Mesenchymal stem cell (in vitro differentiated cells and primary cell): ENCODE measurements around the gene RSAD1.
"Not testable (repeated sequence)": the region's sequence is repeated elsewhere in the genome, so short reads cannot be mapped to it uniquely, and the experiment has no call there.

Source experiments
- DNase-seq: peaks from one replicate; pipeline ENCODE4 v3.0.0-alpha.2; 2013
- H2AFZ ChIP-seq: one replicate; pipeline ENCODE4 v1.6.1; 2013; ENCODE audit warnings: low read depth, mild to moderate bottlenecking, control low read depth, inconsistent platforms, low read length, moderate library complexity
- H2AK5ac ChIP-seq: 2 replicates; pipeline ENCODE4 v1.6.1; 2013; ENCODE audit warnings: low read length, moderate library complexity, mild to moderate bottlenecking, inconsistent platforms; ENCODE audit not compliant: severe bottlenecking
- H2BK120ac ChIP-seq: one replicate; pipeline ENCODE4 v1.6.1; 2013; ENCODE audit warnings: low read depth, mild to moderate bottlenecking, inconsistent platforms, low read length, moderate library complexity
- H2BK12ac ChIP-seq, 2 experiments: one replicate each; pipeline ENCODE4 v1.6.1; 2013; ENCODE audit warnings: inconsistent platforms in 2 of 2, low read length in 2 of 2, mild to moderate bottlenecking in 2 of 2, moderate library complexity in 2 of 2, control low read depth in 1 of 2
- H2BK15ac ChIP-seq: one replicate; pipeline ENCODE4 v1.6.1; 2013; ENCODE audit warnings: mild to moderate bottlenecking, low read depth, inconsistent platforms; ENCODE audit not compliant: poor library complexity, severe bottlenecking
- H2BK5ac ChIP-seq: 2 replicates; pipeline ENCODE4 v1.6.1; 2013; ENCODE audit warnings: low read depth, mild to moderate bottlenecking, low read length, control low read depth, inconsistent platforms; ENCODE audit not compliant: poor library complexity, severe bottlenecking
- H3K14ac ChIP-seq, 2 experiments: one replicate each; pipeline ENCODE4 v1.6.1; 2013; ENCODE audit warnings: inconsistent platforms in 2 of 2, low read length in 2 of 2, control low read depth in 1 of 2, mild to moderate bottlenecking in 1 of 2, moderate library complexity in 1 of 2
- H3K18ac ChIP-seq, 2 experiments: one replicate each; pipeline ENCODE4 v1.6.1; 2013; ENCODE audit warnings: inconsistent platforms in 2 of 2, low read length in 2 of 2, control low read depth in 1 of 2, low read depth in 1 of 2, mild to moderate bottlenecking in 1 of 2
- H3K23ac ChIP-seq, 2 experiments: one replicate each; pipeline ENCODE4 v1.6.1; 2013; ENCODE audit warnings: inconsistent platforms in 2 of 2, low read length in 2 of 2, mild to moderate bottlenecking in 2 of 2, moderate library complexity in 2 of 2, control low read depth in 1 of 2
- H3K27ac ChIP-seq: 2 replicates; pipeline ENCODE4 v1.5.1; 2013; ENCODE audit warnings: mild to moderate bottlenecking, moderate library complexity, low read length, control low read depth, inconsistent platforms; ENCODE audit not compliant: poor library complexity, severe bottlenecking
- H3K27me3 ChIP-seq, 2 experiments: 2 replicates each; pipeline versions ENCODE4 v1.6.1 to v1.7.0; 2013; ENCODE audit warnings: low read length in 2 of 2, mild to moderate bottlenecking in 2 of 2, moderate library complexity in 2 of 2, control low read depth in 1 of 2, inconsistent platforms in 1 of 2; ENCODE audit not compliant: control insufficient read depth in 1 of 2, insufficient read depth in 1 of 2
- H3K36me3 ChIP-seq, 2 experiments: 2 replicates each; pipeline versions ENCODE4 v1.6.1 to v1.7.0; 2013; ENCODE audit warnings: low read length in 2 of 2, control low read depth in 1 of 2, inconsistent platforms in 1 of 2, low read depth in 1 of 2, mild to moderate bottlenecking in 1 of 2; ENCODE audit not compliant: insufficient read depth in 2 of 2, control insufficient read depth in 1 of 2
- H3K4ac ChIP-seq, 2 experiments: one replicate each; pipeline ENCODE4 v1.6.1; 2013; ENCODE audit warnings: inconsistent platforms in 2 of 2, low read length in 2 of 2, mild to moderate bottlenecking in 2 of 2, moderate library complexity in 2 of 2, control low read depth in 1 of 2, low read depth in 1 of 2
- H3K4me1 ChIP-seq: 2 replicates; pipeline ENCODE4 v1.6.1; 2013; ENCODE audit warnings: low read depth, low read length, control low read depth; ENCODE audit not compliant: control insufficient read depth, insufficient read depth
- H3K4me2 ChIP-seq: 2 replicates; pipeline ENCODE4 v1.6.1; 2013; ENCODE audit warnings: low read length, mild to moderate bottlenecking, inconsistent platforms; ENCODE audit not compliant: poor library complexity, severe bottlenecking
- H3K4me3 ChIP-seq, 2 experiments: 2 replicates each; pipeline versions ENCODE4 v1.5.1 to v1.7.0; 2013; ENCODE audit warnings: low read length in 2 of 2, mild to moderate bottlenecking in 2 of 2, control low read depth in 1 of 2, low read depth in 1 of 2; ENCODE audit not compliant: insufficient read depth in 1 of 2
- H3K79me1 ChIP-seq: replicated peaks from 2 replicates; pipeline ENCODE4 v1.6.1; 2013; ENCODE audit warnings: mild to moderate bottlenecking, control low read depth, low read length, inconsistent platforms; ENCODE audit not compliant: poor library complexity, severe bottlenecking
- H3K9ac ChIP-seq: 2 replicates; pipeline ENCODE4 v1.7.0; 2013; ENCODE audit warnings: mild to moderate bottlenecking, low read length, moderate library complexity
- H3K9me3 ChIP-seq: 2 replicates; pipeline ENCODE4 v1.7.0; 2013; ENCODE audit warnings: mild to moderate bottlenecking, low read length; ENCODE audit not compliant: control insufficient read depth
- H4K8ac ChIP-seq: one replicate; pipeline ENCODE4 v1.6.1; 2013; ENCODE audit warnings: inconsistent platforms, mild to moderate bottlenecking, low read length, moderate library complexity
- H4K91ac ChIP-seq: one replicate; pipeline ENCODE4 v1.6.1; 2013; ENCODE audit warnings: mild to moderate bottlenecking, low read length, inconsistent platforms
- WGBS: methylation state at CpG from one replicate; pipeline ENCODE4 v1.1.7; 2013; ENCODE audit warnings: mixed read lengths; 5-methylcytosine and 5-hydroxymethylcytosine counted together

The RSAD1 gene

DNA sequence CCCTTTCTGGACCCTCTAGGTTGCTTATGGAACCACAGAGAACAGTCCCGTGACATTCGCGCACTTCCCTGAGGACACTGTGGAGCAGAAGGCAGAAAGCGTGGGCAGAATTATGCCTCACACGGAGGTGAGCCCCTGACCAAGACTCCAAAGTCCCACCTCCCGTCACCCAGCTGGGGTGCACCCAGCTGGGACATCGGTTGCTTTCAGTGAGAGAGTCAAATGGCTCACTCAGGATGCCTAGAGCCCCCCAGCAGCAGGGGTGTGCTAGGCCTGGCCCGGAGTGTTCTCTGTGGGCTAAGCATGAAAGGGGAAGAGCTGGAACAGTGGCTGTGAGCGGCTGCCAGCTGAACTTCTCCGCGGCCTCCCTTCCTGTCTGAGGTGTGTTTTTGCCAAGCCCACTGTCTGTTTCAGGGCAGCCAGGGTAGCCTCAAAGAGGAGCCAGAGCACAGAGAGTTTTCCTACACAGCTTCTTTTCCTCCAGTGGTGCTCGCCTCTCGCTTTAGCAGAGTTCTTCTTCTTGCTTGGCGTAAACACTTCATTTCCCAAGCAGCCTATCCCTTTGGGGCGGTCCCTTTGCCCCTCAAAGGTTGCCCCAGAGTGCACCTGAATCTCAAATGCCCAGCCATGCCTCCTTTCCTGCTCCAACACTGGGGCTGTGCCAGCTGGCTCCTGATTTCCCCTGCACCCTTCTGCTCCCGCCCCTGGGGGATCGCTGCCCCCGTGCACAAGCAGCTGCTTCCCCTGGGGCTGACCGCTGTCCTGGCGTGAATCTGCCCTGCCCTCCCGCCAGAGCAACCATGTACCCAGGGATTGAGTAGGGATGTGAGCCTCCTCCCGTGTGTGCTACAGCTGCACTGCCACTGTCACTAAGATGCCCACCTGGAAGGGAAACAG, 7.4 kb upstream of the RSAD1 start:
- Histone ChIP-seq H2BK12ac (no peak overlapping the region), H3K4me1 (peaks cover 17% of the 10 kb centered on the region), H3K36me3 (peaks cover 8 to 36% of the 10 kb centered on the region in 2 experiments), H2AK5ac (no peak overlapping the region), H2BK15ac (no peak overlapping the region), H3K27ac (no peak overlapping the region), H2AFZ (no peak overlapping the region), H3K4me2 (no peak overlapping the region), H3K9ac (no peak overlapping the region), H2BK120ac (no peak overlapping the region), H3K27me3 (peaks cover 25 to 44% of the 10 kb centered on the region in 2 experiments), H4K8ac (no peak overlapping the region), H2BK5ac (no peak overlapping the region), H3K79me1 (no peaks in the 10 kb centered on the region), H3K23ac (no peak overlapping the region), H3K4me3 (no peak overlapping the region), H3K14ac (no peak overlapping the region), H3K9me3 (no peaks in the 10 kb centered on the region), H4K91ac (no peak overlapping the region), H3K4ac (no peak overlapping the region), H3K18ac (no peak overlapping the region)
- 95% methylated on average over 22 of the region's 22 CpGs for WGBS
- DNase-seq, result no peak

DNA sequence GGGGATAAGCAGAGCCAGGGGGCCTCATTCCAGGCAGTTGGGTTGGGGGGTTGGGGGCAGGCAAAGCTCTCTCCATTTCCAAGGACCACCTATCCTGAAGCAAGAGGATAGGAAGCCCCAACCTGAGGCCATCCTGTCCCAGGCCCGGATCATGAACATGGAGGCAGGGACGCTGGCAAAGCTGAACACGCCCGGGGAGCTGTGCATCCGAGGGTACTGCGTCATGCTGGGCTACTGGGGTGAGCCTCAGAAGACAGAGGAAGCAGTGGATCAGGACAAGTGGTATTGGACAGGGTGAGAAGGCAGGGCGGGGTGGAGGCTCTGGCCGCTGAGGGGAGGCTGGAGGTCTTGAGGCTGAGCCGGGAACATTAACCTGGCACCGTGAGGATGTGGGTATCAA, 6.4 kb upstream of the RSAD1 start:
- Histone ChIP-seq H3K27ac (no peak overlapping the region), H3K36me3 (peaks cover 8 to 36% of the 10 kb centered on the region in 2 experiments), H2AK5ac (peak overlapping the region; percentile 50), H3K18ac (no peak overlapping the region), H2BK15ac (no peak overlapping the region), H4K8ac (no peak overlapping the region), H4K91ac (no peak overlapping the region), H3K4me1 (peaks cover 17% of the 10 kb centered on the region), H3K14ac (no peak overlapping the region), H3K27me3 (peaks cover 29 to 34% of the 10 kb centered on the region in 2 experiments), H3K4me3 (no peak overlapping the region), H2BK12ac (no peak overlapping the region), H3K4me2 (no peak overlapping the region), H3K4ac (no peak overlapping the region), H3K9ac (no peak overlapping the region), H3K23ac (no peak overlapping the region), H2BK5ac (no peak overlapping the region), H3K9me3 (no peaks in the 10 kb centered on the region), H2AFZ (no peak overlapping the region), H2BK120ac (no peak overlapping the region), H3K79me1 (no peaks in the 10 kb centered on the region)
- 92% methylated on average over 9 of the region's 10 CpGs for WGBS
- DNase-seq, result no peak

DNA sequence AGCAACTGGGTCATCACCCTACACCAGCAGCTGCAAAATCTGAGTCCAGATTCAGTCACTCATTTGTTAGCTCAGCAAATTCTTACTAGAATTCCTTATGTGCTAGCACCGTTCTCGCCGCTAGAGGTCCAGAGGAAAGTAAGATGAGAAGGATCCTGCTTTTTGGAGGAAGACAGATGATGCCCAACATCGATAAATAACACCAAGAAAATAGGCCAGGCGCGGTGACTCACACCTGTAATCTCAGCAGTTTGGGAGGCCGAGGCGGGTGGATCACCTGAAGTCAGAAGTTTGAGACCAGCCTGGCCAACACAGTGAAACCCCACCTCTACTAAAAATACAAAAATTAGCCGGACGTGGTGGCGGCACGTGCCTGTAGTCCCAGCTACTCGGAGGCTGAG, 5.9 kb upstream of the RSAD1 start:
- peaks cover 26 to 29% of the 10 kb centered on the region in 2 experiments for H3K27me3 ChIP-seq
- not testable (repeated sequence) for H2AFZ ChIP-seq, H3K79me1 ChIP-seq, H3K4me2 ChIP-seq, H4K91ac ChIP-seq, H2BK15ac ChIP-seq, H3K9ac ChIP-seq, H2BK120ac ChIP-seq, H3K4me3 ChIP-seq, H2AK5ac ChIP-seq, H3K14ac ChIP-seq, H4K8ac ChIP-seq, H2BK5ac ChIP-seq, H3K18ac ChIP-seq, H2BK12ac ChIP-seq, H3K9me3 ChIP-seq, H3K4ac ChIP-seq, H3K23ac ChIP-seq, H3K27ac ChIP-seq
- H3K36me3 ChIP-seq, result peaks cover 8 to 36% of the 10 kb centered on the region in 2 experiments
- DNase-seq, result peak; percentile 19
- H3K4me1 ChIP-seq, result peaks cover 17% of the 10 kb centered on the region
- WGBS, result 87% methylated on average over 12 of the region's 13 CpGs

DNA sequence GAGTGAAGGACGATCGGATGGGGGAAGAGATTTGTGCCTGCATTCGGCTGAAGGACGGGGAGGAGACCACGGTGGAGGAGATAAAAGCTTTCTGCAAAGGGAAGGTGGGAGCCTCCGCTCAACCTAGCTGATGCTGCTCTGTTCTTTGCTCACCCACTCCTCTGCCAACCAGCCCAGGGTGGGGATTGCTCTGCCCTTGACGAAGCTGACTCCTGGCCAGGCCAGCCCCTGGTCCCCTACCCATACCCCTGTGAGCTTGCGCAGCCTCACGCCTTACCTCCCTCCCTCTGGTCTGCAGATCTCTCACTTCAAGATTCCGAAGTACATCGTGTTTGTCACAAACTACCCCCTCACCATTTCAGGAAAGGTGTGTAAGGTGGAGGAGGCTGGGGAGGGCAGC, 4.8 kb upstream of the RSAD1 start:
- no peak overlapping the region for H3K27ac ChIP-seq
- H3K18ac ChIP-seq, result no peak overlapping the region
- H4K8ac ChIP-seq, result no peak overlapping the region
- H3K36me3 ChIP-seq, result peaks cover 8 to 27% of the 10 kb centered on the region in 2 experiments
- no peak overlapping the region for H3K9ac ChIP-seq
- H2BK5ac ChIP-seq, result no peak overlapping the region
- H2BK120ac ChIP-seq, result no peak overlapping the region
- WGBS, result 80% methylated on average over 9 of the region's 11 CpGs
- no peak overlapping the region for H2BK12ac ChIP-seq
- no peak overlapping the region for H3K4me3 ChIP-seq
- no peak overlapping the region for H4K91ac ChIP-seq
- no peaks in the 10 kb centered on the region for H3K9me3 ChIP-seq
- H3K14ac ChIP-seq, result no peak overlapping the region
- H3K79me1 ChIP-seq, result no peaks in the 10 kb centered on the region
- no peak for DNase-seq
- H3K23ac ChIP-seq, result no peak overlapping the region
- H2AK5ac ChIP-seq, result no peak overlapping the region
- no peak overlapping the region for H3K4ac ChIP-seq
- peaks cover 12% of the 10 kb centered on the region for H3K4me1 ChIP-seq
- H2BK15ac ChIP-seq, result no peak overlapping the region
- H3K4me2 ChIP-seq, result no peak overlapping the region
- peaks cover 17% of the 10 kb centered on the region in 2 experiments for H3K27me3 ChIP-seq
- H2AFZ ChIP-seq, result no peak overlapping the region
